Activated CD8-positive, alpha-beta memory T cell treated with anti-CD3 and anti-CD28 coated beads for 48 hours (primary cell): ENCODE measurements around the gene SHANK1.

Experiments
- DNase-seq, 3 experiments: peaks; one replicate each; pipeline ENCODE4 v3.0.0-alpha.2; 2020; ENCODE audit warnings: low read depth in 2 of 3, low spot score in 2 of 3

Gene SHANK1

DNA sequence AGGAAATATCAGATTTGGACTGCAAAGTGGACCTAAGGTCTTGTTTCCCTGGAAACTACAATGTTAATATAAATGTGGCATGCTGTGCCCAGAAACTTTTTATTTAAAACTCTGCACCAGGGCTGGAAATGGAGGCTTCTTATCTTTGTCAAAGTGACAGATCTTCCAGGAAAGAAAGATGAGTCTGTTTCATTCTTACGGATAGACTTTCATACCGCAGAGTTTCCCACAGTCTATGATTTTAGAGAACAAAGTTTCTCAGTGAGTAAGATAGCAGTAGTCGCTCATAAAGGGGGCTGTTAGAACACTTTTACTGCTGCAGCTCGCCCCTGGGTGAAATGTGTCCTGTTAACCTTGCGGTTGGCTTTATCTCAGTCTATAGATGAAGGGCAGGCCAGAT, 10.3 kb upstream of the SHANK1 start:
- DNase-seq: no peak

DNA sequence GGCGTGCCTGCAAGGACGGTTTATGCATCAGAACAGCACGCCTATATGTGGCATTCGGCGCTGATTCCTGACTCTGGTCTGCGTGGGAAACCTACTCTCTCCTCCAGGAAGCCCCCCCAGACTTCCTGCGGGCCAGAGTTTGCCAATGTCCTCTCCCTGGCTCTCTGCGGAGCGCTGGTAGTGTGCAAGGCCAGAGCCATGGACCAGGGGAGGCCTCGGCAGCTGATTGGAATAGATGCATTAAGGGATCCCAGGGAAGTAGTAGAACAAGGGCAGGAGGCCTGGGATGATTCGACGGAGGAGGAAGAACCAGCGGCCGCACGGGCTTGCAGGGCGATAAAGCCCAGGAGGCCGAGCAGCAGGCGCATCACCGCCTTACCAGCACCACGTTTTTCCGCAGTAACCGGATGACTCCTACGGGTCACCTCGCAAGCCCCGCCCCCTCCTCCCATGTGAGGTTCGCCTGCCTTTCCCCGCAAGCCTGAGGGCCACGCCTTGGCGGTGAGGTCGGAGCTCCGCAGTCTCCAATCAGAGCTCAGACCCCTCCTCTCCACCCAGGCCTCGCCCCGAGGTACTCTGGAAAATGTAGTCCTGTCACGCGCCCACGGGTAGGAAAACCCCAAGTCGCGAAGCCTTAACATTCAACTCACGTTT, 8.6 kb upstream of the SHANK1 start:
- DNase-seq: peak; percentile 45 to 75 (median 70)

- no peak for DNase-seq
Observed at GRCh38 chr19:50725911-50726230, 6.3 kb upstream of the SHANK1 start.

DNA sequence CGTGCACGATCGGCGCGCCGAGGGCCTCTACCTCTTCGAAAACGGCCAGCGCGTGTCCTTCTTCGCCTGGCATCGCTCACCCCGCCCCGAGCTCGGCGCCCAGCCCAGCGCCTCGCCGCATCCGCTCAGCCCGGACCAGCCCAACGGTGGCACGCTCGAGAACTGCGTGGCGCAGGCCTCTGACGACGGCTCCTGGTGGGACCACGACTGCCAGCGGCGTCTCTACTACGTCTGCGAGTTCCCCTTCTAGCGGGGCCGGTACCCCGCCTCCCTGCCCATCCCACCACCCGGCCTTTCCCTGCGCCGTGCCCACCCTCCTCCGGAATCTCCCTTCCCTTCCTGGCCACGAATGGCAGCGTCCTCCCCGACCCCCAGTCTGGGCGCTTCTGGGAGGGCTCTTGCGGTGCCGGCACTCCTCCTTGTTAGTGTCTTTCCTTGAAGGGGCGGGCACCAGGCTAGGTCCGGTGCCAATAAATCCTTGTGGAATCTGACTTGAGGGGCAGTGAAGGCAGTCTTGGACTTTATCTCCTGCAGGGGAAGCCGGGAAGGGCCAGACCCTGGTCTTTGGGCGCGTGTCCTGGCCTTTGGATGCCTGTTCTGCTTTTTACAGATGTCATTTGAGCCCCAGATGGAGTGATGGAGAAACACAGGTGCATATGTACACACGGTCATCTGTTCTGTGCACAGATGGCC, 5.8 kb upstream of the SHANK1 start:
- no peak for DNase-seq

- peak; percentile 89 to 91 (median 91) for DNase-seq
Observed at GRCh38 chr19:50724522-50725217, 5.1 kb upstream of the SHANK1 start.

DNA sequence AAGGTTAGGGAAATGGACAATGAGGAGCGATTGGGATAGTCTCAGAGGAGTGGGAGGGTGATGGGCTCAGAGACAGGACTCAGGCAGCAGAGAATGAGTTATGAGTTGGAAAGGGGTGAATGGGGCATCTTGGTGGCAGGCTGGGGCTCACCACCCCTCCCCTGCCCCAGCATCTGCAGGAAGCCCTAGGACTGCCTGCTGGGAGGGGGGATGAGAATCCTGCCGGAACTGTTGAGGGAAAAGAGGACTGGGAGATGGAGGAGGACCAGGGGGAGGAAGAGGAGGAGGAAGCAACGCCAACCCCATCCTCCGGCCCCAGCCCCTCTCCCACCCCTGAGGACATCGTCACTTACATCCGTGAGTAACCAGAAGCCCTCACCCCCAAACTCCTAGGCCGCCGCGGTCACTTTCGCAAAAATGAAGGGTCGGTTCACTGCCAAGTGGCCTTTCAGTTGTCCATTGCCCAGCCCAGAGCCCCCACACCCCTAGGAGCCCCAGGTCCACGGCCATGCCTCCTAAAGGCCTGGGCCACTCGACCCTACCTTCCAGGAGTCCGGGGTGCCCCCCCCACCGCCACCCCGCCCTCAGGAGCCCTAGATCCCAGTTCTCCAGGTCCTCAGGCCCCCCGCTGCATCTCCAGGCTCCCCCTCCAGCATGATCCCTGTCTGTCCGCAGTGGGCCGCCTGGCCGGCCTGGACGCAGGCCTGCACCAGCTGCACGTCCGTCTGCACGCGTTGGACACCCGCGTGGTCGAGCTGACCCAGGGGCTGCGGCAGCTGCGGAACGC, 4.3 kb upstream of the SHANK1 start:
- no peak for DNase-seq

DNA sequence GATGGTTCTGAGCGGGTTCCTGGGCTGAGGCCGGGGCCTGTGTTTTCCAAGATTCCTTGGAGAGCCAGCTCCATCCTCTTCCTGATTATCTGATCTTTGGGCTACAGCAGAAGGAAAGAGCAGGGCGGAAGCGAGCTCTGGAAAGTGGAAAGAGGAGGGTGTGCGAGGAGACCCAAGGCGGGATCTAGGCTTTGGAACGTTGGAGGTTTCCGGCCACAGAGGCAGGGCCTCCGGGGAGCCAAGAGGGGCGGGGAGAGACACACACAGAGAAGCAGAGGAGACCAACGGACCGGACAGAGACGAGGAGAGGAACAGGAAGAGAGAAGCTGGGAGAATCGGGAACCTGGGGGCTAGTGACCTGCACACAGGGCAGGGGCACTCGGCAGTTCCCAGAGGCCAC, 3.5 kb upstream of the SHANK1 start, which contains the start of gene CLEC11A:
Gene CLEC11A, plus strand, starts transcription at position 296 of the 400 bp plus-strand sequence. CDS start 162 bp downstream, outside the sequence.
- DNase-seq: no peak

- no peak for DNase-seq
Observed at GRCh38 chr19:50722201-50723013, 2.8 kb upstream of the SHANK1 start.

DNA sequence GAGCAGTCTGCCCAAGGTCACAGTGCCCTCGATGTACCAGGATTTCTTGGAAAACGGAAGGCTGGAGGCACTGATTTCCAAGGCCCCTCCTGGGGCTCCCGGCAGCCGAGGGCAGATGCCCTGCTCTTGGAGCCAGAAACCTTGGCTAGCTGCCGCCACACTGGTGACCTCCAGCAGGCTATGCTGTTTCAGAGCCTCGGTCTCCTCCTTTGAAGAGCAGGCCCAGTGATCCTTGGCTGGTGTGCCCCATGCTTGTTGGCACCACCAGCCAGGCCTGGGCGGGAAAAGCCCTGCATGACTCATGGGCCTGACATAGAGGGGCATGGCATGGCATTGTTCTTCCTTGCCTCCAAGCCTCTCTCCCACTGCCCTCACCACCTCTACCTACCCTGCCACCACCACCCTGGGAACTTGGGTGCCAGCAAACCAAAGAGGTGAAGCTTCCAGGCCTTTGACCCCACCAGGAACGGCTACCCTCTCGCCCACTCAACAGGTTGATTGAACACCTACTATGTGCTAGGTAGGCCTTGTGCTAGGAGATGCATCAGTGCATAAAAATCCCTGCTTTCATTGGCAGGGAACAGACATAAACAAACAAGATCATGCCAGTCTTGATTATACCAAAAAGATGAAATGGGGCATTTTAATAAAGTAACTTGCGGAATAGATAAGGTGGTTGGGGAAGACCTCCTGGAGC, 2.0 kb upstream of the SHANK1 start:
- DNase-seq: no peak

- DNase-seq: no peak
Observed at GRCh38 chr19:50720921-50721381, 1.3 kb upstream of the SHANK1 start.

DNA sequence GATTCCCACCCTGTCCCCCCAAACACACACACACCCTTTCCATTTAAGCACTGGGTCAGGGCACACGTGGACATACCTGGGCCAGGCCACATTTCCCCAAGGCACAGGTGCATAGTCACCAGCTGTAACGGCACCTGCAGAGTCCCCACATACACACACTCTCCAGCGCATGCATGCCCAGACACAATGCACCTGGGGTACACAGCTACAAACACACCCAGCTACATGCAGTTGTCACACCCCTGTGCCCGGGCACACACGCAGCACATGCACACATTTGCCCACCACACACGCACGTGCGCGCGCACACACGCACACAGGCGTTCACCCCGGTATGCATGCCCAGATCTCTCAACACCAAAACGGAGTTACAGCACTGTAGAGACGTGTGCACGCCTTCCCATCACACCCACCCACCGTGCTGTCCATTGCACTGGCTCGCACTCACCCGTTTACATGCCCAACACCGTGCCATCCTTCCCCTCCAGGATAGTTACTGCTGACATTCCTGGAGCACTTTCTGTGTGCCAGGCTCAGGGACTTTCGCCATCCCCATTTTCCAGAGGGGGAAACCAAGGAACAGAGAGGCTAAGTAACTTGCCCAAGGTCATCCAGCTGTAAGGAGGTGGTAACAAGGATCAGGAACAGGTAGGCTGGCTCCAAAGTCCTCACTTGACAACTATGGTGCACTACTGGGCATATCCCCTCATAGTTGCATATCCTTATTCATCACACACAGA, 749 bp upstream of the SHANK1 start:
- DNase-seq: no peak

DNA sequence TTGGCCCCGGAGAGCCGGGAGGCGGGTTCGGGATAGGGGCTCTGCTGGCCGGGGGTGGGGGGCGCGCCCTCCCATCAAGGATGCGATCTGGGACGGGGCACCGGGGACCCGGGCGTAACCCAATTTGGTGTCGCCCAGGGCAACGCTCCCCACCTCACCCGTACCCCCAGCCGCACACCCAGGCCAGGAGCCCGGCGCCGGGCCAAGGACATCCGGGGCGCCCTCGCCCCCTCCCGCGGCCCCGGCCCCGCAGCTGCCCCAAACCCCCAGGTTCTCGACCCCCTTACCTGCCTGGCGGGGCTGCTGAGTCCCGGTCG, 525 bp downstream of the SHANK1 start:
- no peak for DNase-seq

DNA sequence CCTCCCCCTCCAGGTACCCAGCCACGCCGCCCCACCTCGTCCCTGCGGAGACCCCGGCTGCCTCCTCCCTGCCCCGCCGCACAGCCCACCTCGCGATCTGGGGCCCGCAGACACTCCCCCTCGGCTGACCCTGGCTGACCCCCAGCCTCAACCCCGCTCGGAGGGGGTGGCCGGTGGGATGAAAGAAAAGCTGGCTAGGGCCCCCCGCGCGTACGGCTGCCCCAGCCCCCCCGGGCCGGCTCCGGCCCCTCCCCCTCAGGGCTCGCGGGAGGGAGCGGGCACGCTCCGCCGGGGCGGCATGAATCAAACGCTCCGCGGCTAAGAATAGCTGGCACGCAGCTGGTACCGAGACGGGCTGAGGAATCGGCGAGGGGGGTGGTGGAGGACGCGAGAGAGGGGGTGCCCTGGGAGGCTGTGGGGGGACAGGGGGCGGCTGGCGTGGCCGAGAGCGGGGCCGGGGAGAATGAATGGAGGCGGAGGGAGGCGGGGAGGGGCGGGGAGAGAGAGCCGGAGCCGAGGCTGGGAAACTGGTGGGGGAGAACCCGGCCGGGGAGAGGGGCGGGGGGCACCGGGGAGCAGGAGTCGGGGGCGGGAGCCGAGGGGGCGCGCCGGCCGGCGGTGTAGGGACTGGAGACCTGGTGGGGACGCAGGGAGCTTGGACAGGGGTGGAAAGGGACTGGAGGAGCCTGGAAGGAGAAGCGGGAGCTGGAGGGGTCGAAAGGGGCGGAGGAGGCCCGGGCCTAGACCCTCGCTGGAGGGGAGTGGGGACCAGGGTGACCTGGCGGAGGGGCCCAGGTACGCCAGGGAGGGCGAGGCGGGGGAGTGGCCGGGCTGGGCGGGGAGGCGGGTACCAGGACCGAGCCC, 1.1 kb downstream of the SHANK1 start:
- DNase-seq: no peak

DNA sequence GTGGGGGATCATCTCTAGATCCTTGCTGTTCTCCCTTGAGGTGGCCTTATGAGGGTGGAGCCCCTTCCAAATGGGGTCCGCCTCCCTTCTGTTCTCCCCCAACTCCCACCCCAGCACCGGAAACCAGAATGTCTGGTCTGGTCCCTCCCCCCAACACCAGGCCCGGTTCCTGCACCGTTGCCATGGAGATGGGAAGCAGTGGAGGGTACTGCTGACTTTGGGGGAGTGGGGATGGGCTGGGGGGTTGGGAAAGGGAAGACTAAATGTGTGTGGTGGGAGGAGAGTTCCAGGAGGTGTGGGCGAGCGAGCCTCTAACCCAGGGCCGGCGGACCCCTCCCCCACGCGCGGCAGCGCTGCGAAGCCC, 1.7 kb downstream of the SHANK1 start:
- no peak for DNase-seq

DNA sequence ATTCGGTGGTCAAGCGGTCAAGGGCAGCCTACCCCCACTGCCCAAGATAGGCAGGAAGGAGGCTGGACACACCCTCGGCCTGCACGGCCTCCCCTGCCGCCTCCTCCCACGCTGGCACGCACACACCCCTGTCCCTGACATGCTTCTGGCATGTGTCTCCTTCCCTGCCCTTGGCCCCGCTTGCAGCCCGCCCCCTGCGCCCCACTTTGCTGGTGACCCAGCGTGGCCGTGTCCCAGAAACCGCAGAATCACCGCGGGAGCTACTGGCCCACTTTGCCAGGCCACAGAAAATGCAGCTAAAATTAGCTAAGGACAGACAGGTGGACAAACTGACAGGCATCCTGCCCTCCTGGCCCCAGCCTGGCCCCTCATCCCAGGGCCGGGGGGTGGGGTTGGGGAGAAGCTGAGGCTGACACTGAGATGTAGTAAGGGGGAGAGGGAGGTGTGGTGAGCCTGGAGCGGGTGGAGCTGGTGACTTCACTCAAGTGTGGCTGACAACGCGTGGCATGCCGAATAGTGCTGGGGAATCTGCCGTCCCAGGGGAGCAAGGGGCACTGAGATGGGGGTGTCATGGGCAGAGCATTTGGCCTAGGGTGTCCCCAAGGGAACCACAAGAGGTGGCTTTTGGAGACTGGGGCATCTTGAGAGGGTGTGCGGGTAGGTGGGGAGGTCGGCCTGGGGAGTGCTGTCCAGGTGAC, 2.4 kb downstream of the SHANK1 start:
- no peak for DNase-seq

GRCh38 chr19:50716178-50717025, 3.2 kb downstream of the SHANK1 start:
- no peak for DNase-seq

- no peak for DNase-seq
Observed at GRCh38 chr19:50713556-50714236, 5.9 kb downstream of the SHANK1 start.
